Parathyroid adenoma (tissue), 2 donors: ENCODE results near the gene PRKN.

Experiments
- H2AFZ ChIP-seq: fragments of 300-600 bp; sonication (generic); one replicate; pipeline ENCODE4 v1.7.0; 2017; ENCODE audit warnings: antibody characterized with exemption, mild to moderate bottlenecking
- H3K27ac ChIP-seq: fragments of 300-600 bp; sonication (generic); one replicate; pipeline ENCODE4 v1.7.0; 2017
- H3K27me3 ChIP-seq: fragments of 300-600 bp; sonication (generic); one replicate; pipeline ENCODE4 v1.7.0; 2017; ENCODE audit warnings: low read length; ENCODE audit not compliant: control insufficient read depth, insufficient read depth
- H3K36me3 ChIP-seq: fragments of 300-600 bp; sonication (generic); one replicate; pipeline ENCODE4 v1.7.0; 2017; ENCODE audit warnings: low read length; ENCODE audit not compliant: control insufficient read depth, insufficient read depth
- H3K4me1 ChIP-seq: fragments of 300-600 bp; sonication (generic); one replicate; pipeline ENCODE4 v1.7.0; 2017; ENCODE audit warnings: control low read depth
- H3K4me2 ChIP-seq: fragments of 300-600 bp; sonication (generic); one replicate; pipeline ENCODE4 v1.7.0; 2017; ENCODE audit warnings: low read length
- H3K4me3 ChIP-seq: fragments of 300-600 bp; sonication (generic); one replicate; pipeline ENCODE4 v1.7.0; 2017; ENCODE audit warnings: low read depth, low read length
- H3K79me2 ChIP-seq: fragments of 300-600 bp; sonication (generic); one replicate; pipeline ENCODE4 v1.7.0; 2017; ENCODE audit warnings: control low read depth
- H3K9ac ChIP-seq: fragments of 300-600 bp; sonication (generic); one replicate; pipeline ENCODE4 v1.7.0; 2017; ENCODE audit warnings: mild to moderate bottlenecking
- H3K9me3 ChIP-seq: fragments of 300-600 bp; sonication (generic); one replicate; pipeline ENCODE4 v1.7.0; 2017; ENCODE audit warnings: low read length; ENCODE audit not compliant: control insufficient read depth
- TF ChIP-seq, protein P1 (sequence below): fragments of 300-600 bp; sonication (generic); IDR thresholded peaks from one replicate; pipeline ENCODE4 v1.7.0; 2017; ENCODE audit warnings: antibody characterized with exemption, mild to moderate bottlenecking
- donor health status: primary hyperparathyroidism.

Gene PRKN

GRCh38 chr6:161443848-161444247 is 1283.7 kb downstream of the PRKN start:
- Histone ChIP-seq H3K36me3 (no peaks in the 10 kb centered on the region), H3K4me1 (no peaks in the 10 kb centered on the region), H3K9me3 (no peaks in the 10 kb centered on the region), H3K27ac (no peak overlapping the region), H3K4me3 (no peak overlapping the region), H3K27me3 (no peaks in the 10 kb centered on the region), H3K79me2 (no peaks in the 10 kb centered on the region), H3K4me2 (no peak overlapping the region), H2AFZ (no peak overlapping the region), H3K9ac (no peak overlapping the region)
- TF ChIP-seq, protein P1, sequence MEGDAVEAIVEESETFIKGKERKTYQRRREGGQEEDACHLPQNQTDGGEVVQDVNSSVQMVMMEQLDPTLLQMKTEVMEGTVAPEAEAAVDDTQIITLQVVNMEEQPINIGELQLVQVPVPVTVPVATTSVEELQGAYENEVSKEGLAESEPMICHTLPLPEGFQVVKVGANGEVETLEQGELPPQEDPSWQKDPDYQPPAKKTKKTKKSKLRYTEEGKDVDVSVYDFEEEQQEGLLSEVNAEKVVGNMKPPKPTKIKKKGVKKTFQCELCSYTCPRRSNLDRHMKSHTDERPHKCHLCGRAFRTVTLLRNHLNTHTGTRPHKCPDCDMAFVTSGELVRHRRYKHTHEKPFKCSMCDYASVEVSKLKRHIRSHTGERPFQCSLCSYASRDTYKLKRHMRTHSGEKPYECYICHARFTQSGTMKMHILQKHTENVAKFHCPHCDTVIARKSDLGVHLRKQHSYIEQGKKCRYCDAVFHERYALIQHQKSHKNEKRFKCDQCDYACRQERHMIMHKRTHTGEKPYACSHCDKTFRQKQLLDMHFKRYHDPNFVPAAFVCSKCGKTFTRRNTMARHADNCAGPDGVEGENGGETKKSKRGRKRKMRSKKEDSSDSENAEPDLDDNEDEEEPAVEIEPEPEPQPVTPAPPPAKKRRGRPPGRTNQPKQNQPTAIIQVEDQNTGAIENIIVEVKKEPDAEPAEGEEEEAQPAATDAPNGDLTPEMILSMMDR, result no peak

DNA sequence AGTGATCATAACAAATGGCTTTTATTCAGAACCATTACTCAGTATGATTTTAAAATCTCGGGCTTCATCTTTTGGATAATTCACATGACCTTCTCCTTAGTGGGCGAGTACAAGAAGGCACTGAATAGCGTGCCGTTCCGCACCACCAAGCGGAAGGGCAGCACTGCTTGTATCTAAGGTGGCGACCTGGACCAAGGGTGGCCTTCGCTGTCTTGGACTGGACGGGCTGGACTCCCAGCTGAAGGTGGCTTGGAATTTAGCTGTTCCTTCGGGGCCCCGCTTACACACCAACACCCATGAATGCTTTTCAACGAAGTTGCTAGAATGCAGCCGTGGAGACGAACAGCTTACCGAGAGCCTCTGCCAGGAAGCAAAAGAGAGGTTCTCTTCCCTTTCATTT is 1285.1 kb downstream of the PRKN start:
- no peak overlapping the region for H3K4me3 ChIP-seq
- no peak overlapping the region for H3K27ac ChIP-seq
- H3K36me3 ChIP-seq, result no peaks in the 10 kb centered on the region
- TF ChIP-seq, protein P1, result no peak
- H2AFZ ChIP-seq, result no peak overlapping the region
- no peaks in the 10 kb centered on the region for H3K79me2 ChIP-seq
- no peaks in the 10 kb centered on the region for H3K27me3 ChIP-seq
- H3K4me2 ChIP-seq, result no peak overlapping the region
- no peaks in the 10 kb centered on the region for H3K4me1 ChIP-seq
- H3K9ac ChIP-seq, result no peak overlapping the region
- no peaks in the 10 kb centered on the region for H3K9me3 ChIP-seq

- Histone ChIP-seq H3K4me1 (no peaks in the 10 kb centered on the region), H2AFZ (no peak overlapping the region)
These were observed 1287.3 kb downstream of the PRKN start for GRCh38 chr6:161440299-161440698.

DNA sequence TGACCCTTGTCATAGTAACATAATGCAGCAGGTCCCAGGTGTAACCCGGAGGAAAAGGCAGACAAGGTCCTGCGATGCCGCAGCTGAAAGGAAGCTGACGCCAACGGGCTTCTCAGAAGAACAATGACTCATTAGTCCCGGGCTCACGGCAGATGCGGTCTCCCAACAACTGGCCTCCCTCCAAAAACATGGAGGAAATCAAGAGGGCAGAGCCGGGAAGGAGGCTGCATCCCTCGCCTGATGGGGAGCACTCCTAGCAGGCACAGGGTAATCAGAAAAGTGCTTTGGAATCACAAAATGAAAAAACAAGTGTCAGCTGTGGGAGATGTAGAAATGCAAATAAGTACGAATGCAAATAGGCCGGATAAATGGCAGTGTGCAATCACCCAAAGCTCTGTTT is 1288.5 kb downstream of the PRKN start:
- Histone ChIP-seq H3K27me3 (no peaks in the 10 kb centered on the region), H2AFZ (no peak overlapping the region), H3K4me3 (no peak overlapping the region), H3K79me2 (no peaks in the 10 kb centered on the region), H3K9ac (no peak overlapping the region), H3K36me3 (no peaks in the 10 kb centered on the region), H3K4me1 (no peaks in the 10 kb centered on the region), H3K9me3 (no peaks in the 10 kb centered on the region), H3K4me2 (no peak overlapping the region), H3K27ac (no peak overlapping the region)
- TF ChIP-seq, protein P1, result no peak

More at GRCh38 chr6:161440299-161440698, 1287.3 kb downstream of the PRKN start:
- no peak overlapping the region for H3K4me3 ChIP-seq
- H3K9ac ChIP-seq, result no peak overlapping the region
- TF ChIP-seq, protein P1, result no peak
- H3K27me3 ChIP-seq, result no peaks in the 10 kb centered on the region
- no peak overlapping the region for H3K27ac ChIP-seq
- no peak overlapping the region for H3K4me2 ChIP-seq
- H3K9me3 ChIP-seq, result no peaks in the 10 kb centered on the region
- H3K79me2 ChIP-seq, result no peaks in the 10 kb centered on the region
- H3K36me3 ChIP-seq, result no peaks in the 10 kb centered on the region

DNA sequence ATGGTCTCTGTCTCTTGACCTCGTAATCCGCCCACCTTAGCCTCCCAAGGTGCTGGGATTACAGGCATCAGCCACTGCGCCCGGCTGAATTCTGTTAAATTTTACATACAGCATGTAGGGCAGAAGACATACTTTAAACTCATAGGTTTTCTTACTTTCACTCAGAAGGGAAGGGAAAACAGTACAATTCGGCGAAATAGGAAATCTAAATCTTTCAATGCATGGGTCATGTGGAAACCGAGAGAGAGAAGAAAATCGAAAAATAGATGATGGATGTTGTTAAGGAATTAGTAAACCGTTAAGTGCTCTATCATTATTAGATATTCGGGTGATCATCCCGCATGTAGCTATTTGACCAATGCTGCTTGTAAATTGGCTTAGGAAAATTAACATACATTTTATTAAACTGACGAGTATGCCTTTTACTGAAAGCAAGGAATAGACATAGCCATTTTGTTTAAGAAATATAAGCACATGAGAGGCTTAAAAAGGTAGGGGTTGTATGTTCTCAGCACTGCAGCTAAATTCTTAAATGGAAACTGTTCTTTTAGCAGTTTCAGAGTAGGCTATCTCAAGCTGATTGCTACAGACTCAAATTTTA is 1289.0 kb downstream of the PRKN start:
- Histone ChIP-seq H3K4me1 (no peaks in the 10 kb centered on the region), H3K79me2 (no peaks in the 10 kb centered on the region), H3K9ac (no peak overlapping the region), H3K36me3 (no peaks in the 10 kb centered on the region), H3K4me2 (no peak overlapping the region), H3K9me3 (no peaks in the 10 kb centered on the region), H3K27me3 (no peaks in the 10 kb centered on the region), H3K4me3 (no peak overlapping the region), H3K27ac (no peak overlapping the region), H2AFZ (no peak overlapping the region)
- TF ChIP-seq, protein P1, result no peak
